ENCODE results near the gene ARHGEF10L.

DNA sequence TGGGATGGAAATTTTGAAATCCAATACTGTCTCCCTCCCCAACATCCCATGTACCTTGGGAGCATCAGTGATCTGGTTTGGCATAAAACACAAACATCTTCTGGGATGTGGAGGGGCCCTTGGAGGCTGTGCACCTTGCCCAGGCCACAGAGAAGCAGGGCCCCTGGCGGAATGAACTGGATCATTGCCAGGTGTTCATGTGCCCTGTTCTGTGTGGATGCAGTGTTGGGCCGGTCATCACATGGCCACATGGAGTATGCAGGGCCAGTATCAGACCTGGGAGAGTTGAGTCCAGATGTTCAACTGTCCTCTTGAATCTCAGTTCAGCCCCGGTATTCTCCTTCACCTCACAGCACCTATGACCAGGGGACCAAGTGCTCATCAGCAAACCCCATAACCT is 26.9 kb downstream of the ARHGEF10L start:
- no peak for TF ChIP-seq EP300 (IDR thresholded peaks at IDR 0.05)
- TF ChIP-seq, protein P1, sequence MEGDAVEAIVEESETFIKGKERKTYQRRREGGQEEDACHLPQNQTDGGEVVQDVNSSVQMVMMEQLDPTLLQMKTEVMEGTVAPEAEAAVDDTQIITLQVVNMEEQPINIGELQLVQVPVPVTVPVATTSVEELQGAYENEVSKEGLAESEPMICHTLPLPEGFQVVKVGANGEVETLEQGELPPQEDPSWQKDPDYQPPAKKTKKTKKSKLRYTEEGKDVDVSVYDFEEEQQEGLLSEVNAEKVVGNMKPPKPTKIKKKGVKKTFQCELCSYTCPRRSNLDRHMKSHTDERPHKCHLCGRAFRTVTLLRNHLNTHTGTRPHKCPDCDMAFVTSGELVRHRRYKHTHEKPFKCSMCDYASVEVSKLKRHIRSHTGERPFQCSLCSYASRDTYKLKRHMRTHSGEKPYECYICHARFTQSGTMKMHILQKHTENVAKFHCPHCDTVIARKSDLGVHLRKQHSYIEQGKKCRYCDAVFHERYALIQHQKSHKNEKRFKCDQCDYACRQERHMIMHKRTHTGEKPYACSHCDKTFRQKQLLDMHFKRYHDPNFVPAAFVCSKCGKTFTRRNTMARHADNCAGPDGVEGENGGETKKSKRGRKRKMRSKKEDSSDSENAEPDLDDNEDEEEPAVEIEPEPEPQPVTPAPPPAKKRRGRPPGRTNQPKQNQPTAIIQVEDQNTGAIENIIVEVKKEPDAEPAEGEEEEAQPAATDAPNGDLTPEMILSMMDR (IDR thresholded peaks at IDR 0.05), result no peak
- no peak for TF ChIP-seq POLR2A (IDR thresholded peaks at IDR 0.05)
